ENCODE data around the gene MTOR.

Gene MTOR

GRCh38 chr1:11158720-11159321, 103.5 kb downstream of the MTOR start:
- in situ Hi-C loops (cut with MboI; ENCODE audit: low sequenced_read_pairs, unreplicated experiment), result no loop called here
- no peak for DNase-seq (ENCODE audit: low spot score)
- TF ChIP-seq CTCF (IDR thresholded peaks at IDR 0.05; ENCODE audit: borderline replicate concordance, control extremely low read depth, extremely low read depth, insufficient read depth, missing control alignments), result no peak

- in situ Hi-C loops (cut with MboI; ENCODE audit: low sequenced_read_pairs, unreplicated experiment), result no loop called here
- no peak for TF ChIP-seq CTCF (IDR thresholded peaks at IDR 0.05; ENCODE audit: borderline replicate concordance, control extremely low read depth, extremely low read depth, insufficient read depth, missing control alignments)
- no peak for DNase-seq (ENCODE audit: low spot score)
Measured at GRCh38 chr1:11158291-11158690, 104.1 kb downstream of the MTOR start.

DNA sequence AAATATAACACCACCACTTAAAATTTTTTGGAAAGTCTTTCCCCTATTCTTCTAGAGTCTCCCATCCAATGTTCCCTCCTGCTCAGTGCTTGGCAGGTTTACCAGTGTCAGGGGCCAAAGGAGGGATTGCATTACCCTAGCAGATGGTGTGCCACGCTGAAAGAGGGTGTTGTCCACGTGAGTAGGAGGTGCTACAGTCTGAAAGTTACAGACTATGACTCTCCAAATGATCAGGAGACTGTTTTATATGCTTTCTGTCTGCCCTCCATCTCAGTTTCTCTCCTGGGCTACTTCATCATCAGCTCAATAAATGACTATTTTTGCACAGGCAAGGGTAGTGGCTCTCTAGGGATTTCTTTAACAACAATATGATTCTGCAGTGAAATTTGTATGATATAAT, 104.5 kb downstream of the MTOR start:
- in situ Hi-C loops (cut with MboI; ENCODE audit: low sequenced_read_pairs, unreplicated experiment), result no loop called here
- no peak for DNase-seq (ENCODE audit: low spot score)
- no peak for TF ChIP-seq CTCF (IDR thresholded peaks at IDR 0.05; ENCODE audit: borderline replicate concordance, control extremely low read depth, extremely low read depth, insufficient read depth, missing control alignments)

GRCh38 chr1:11157394-11157793, 105.0 kb downstream of the MTOR start:
- DNase-seq (ENCODE audit: low spot score), result no peak
- TF ChIP-seq CTCF (IDR thresholded peaks at IDR 0.05; ENCODE audit: borderline replicate concordance, control extremely low read depth, extremely low read depth, insufficient read depth, missing control alignments), result no peak
- in situ Hi-C loops (cut with MboI; ENCODE audit: low sequenced_read_pairs, unreplicated experiment), result no loop called here

GRCh38 chr1:11156963-11157362, 105.4 kb downstream of the MTOR start:
- TF ChIP-seq CTCF (IDR thresholded peaks at IDR 0.05; ENCODE audit: borderline replicate concordance, control extremely low read depth, extremely low read depth, insufficient read depth, missing control alignments), result no peak

DNA sequence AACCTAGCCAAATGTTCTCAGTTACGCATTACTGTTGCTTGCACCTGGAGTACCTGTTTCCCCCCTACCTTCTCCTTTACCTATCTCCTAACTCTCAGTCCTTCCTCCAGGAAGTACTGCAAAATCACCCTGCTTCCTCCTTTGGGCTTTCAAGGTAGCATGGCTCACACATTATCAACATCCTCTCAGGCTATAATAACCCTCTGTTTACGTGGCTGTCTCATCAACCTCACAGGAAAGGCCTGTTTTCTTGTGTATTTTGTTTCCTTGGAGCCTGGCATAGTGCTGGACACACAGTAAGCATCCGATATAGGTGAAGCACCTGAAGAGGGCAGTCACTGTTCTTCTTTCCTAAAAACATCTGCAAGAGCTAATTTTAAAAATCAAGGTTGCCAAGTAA, 105.9 kb downstream of the MTOR start:
- in situ Hi-C loops (cut with MboI; ENCODE audit: low sequenced_read_pairs, unreplicated experiment), result no loop called here
- DNase-seq (ENCODE audit: low spot score), result no peak

More at GRCh38 chr1:11156963-11157362, 105.4 kb downstream of the MTOR start:
- no peak for DNase-seq (ENCODE audit: low spot score)
- in situ Hi-C loops (cut with MboI; ENCODE audit: low sequenced_read_pairs, unreplicated experiment), result no loop called here

More for the DNA sequence above, 105.9 kb downstream of the MTOR start:
- TF ChIP-seq CTCF (IDR thresholded peaks at IDR 0.05; ENCODE audit: borderline replicate concordance, control extremely low read depth, extremely low read depth, insufficient read depth, missing control alignments), result no peak

Data from GM13976 (cell line).